GM12891 (cell line): ENCODE measurements around the gene BEND4.

Source experiments
- POLR2A ChIP-seq: IDR thresholded peaks from 2 replicates; pipeline ENCODE4 v1.6.1; 2011; ENCODE audit warnings: low read depth, low read length, control low read depth
- POLR2AphosphoS5 ChIP-seq: IDR thresholded peaks from 2 replicates; pipeline ENCODE4 v1.6.1; 2011; ENCODE audit warnings: low read depth, low read length, control low read depth

DNA sequence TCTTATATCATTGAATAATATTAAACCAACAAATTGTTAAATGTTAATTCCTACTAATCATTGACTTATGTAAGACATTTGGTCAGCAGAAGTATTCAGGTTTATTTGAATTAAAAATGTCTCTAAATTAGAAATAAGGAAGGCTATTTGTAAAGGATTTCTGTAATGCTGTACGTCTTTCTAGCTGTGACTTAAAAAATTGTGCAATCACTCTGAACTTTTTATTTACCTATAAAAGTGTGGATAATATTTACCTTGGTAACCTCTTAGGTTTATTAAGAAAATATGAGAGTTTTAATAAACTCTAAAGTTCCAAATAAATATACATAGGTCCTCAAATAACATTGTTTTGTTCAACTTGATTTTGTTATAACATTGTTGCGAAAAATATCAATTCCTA lies 85.2 kb downstream of the BEND4 start:
- no peak for TF ChIP-seq POLR2A
- no peak for TF ChIP-seq POLR2AphosphoS5
